GM21723 (cell line): ENCODE results near the gene SULF2.

ENCODE experiments used
- ATAC-seq: cut with Tn5 transposase; IDR thresholded peaks from one replicate; pipeline ENCODE4 v1.9.1; 2021; ENCODE audit warnings: mild to moderate bottlenecking, moderate library complexity; ENCODE audit not compliant: unreplicated experiment

Gene SULF2

GRCh38 chr20:47765271-47765670 is 20.0 kb downstream of the SULF2 start:
- no peak for ATAC-seq

- no peak for ATAC-seq
Measured at GRCh38 chr20:47764154-47764733, 21.0 kb downstream of the SULF2 start.

GRCh38 chr20:47762699-47763268 is 22.5 kb downstream of the SULF2 start:
- no peak for ATAC-seq

- no peak for ATAC-seq
Measured at GRCh38 chr20:47761482-47762047, 23.7 kb downstream of the SULF2 start.

GRCh38 chr20:47760686-47761481 is 24.4 kb downstream of the SULF2 start:
- ATAC-seq, result no peak

- ATAC-seq, result no peak
Measured at GRCh38 chr20:47758517-47759450, 26.5 kb downstream of the SULF2 start.

- no peak for ATAC-seq
Measured at GRCh38 chr20:47757145-47758035, 27.9 kb downstream of the SULF2 start.

GRCh38 chr20:47754946-47755652 is 30.2 kb downstream of the SULF2 start:
- no peak for ATAC-seq

GRCh38 chr20:47754388-47754715 is 30.9 kb downstream of the SULF2 start:
- ATAC-seq, result no peak

GRCh38 chr20:47753576-47754387 is 31.5 kb downstream of the SULF2 start:
- ATAC-seq, result no peak

GRCh38 chr20:47751449-47751848 is 33.8 kb downstream of the SULF2 start:
- ATAC-seq, result no peak

- no peak for ATAC-seq
Measured at GRCh38 chr20:47749339-47749738, 35.9 kb downstream of the SULF2 start.

GRCh38 chr20:47748823-47749222 is 36.5 kb downstream of the SULF2 start:
- ATAC-seq, result no peak

- ATAC-seq, result no peak
Measured at GRCh38 chr20:47748069-47748468, 37.2 kb downstream of the SULF2 start.

GRCh38 chr20:47747669-47748031 is 37.6 kb downstream of the SULF2 start:
- no peak for ATAC-seq

GRCh38 chr20:47744803-47745202 is 40.5 kb downstream of the SULF2 start:
- ATAC-seq, result no peak

GRCh38 chr20:47743671-47744070 is 41.6 kb downstream of the SULF2 start:
- ATAC-seq, result no peak
